SK-N-SH (cell line): ENCODE measurements around the gene FAM222B. TPM values are rescaled to one million over a fixed set of nuclear protein-coding genes. Genes with fewer than 3 reads are reported as not detected.
A peak's percentile ranks its signal among the peaks of the same experiment; 100 is the strongest.

ENCODE experiments used
- CTCF ChIA-PET: fragments of 300-600, 350-600 bp; formaldehyde crosslinking; extraction: SDS; loops from one replicate; lab custom pipeline; 2021; lab: Yijun Ruan, JAX
- POLR2A ChIA-PET: fragments of 350-600 bp; sonication (Branson Sonifier 250); formaldehyde crosslinking; extraction: SDS; loops from one replicate; lab custom pipeline; 2020; ENCODE audit warnings: antibody characterized with exemption, inconsistent platforms; lab: Yijun Ruan, JAX
- DNase-seq: peaks from one replicate; pipeline ENCODE4 v3.0.0; 2012
- H2AFZ ChIP-seq: fragments of 200-600 bp; sonication (generic); 2 replicates; pipeline ENCODE4 v1.8.1; 2016; ENCODE audit warnings: antibody characterized with exemption, mild to moderate bottlenecking, low read depth
- H3F3A ChIP-seq: fragments of 200-600 bp; sonication (generic); replicated peaks from 2 replicates; pipeline ENCODE3; 2016; ENCODE audit warnings: antibody characterized with exemption, mild to moderate bottlenecking; ENCODE audit not compliant: insufficient read depth
- H3K27ac ChIP-seq, 2 experiments: fragments of 200-500 bp in 1 of 2; fragments of 200-600 bp in 1 of 2; sonication (Bioruptor generic) in 1 of 2; sonication (generic), shearing (Covaris generic) in 1 of 2; 2 replicates each; pipeline versions ENCODE4 v1.5.1 to v1.6.1; 2014 to 2016; ENCODE audit warnings: low read depth in 2 of 2, inconsistent platforms in 1 of 2, low read length in 1 of 2, mild to moderate bottlenecking in 1 of 2, mixed read lengths in 1 of 2
- H3K27me3 ChIP-seq: fragments of 200-600 bp; sonication (generic), shearing (Covaris generic); 2 replicates; pipeline ENCODE4 v1.6.1; 2016; ENCODE audit warnings: mixed run types; ENCODE audit not compliant: insufficient read depth
- H3K36me3 ChIP-seq, 2 experiments: fragments of 200-500 bp in 1 of 2; fragments of 200-600 bp in 1 of 2; sonication (Bioruptor generic) in 1 of 2; sonication (generic) in 1 of 2; replicated peaks in 1 of 2; 2 replicates each; pipeline versions ENCODE3 to v1.5.1; 2014 to 2016; ENCODE audit warnings: low read length in 1 of 2, mild to moderate bottlenecking in 1 of 2; ENCODE audit not compliant: insufficient read depth in 2 of 2, control insufficient read depth in 1 of 2
- H3K4me1 ChIP-seq, 2 experiments: fragments of 200-500 bp in 1 of 2; fragments of 200-600 bp in 1 of 2; sonication (Bioruptor generic) in 1 of 2; sonication (generic), shearing (Covaris generic) in 1 of 2; 2 replicates each; pipeline versions ENCODE4 v1.5.1 to v1.6.1; 2014 to 2016; ENCODE audit warnings: low read depth in 1 of 2, low read length in 1 of 2, mixed run types in 1 of 2; ENCODE audit not compliant: insufficient read depth in 2 of 2, control insufficient read depth in 1 of 2
- H3K4me2 ChIP-seq: fragments of 200-600 bp; sonication (generic), shearing (Covaris generic); 2 replicates; pipeline ENCODE4 v1.6.1; 2017; ENCODE audit warnings: mixed run types
- H3K4me3 ChIP-seq, 2 experiments: fragments of 200-500 bp in 1 of 2; fragments of 200-600 bp in 1 of 2; sonication (Bioruptor generic) in 1 of 2; sonication (generic), shearing (Covaris generic) in 1 of 2; 2 replicates each; pipeline versions ENCODE4 v1.5.1 to v1.8.1; 2014 to 2016; ENCODE audit warnings: low read depth in 2 of 2, inconsistent platforms in 1 of 2, low read length in 1 of 2, mild to moderate bottlenecking in 1 of 2, mixed read lengths in 1 of 2, moderate library complexity in 1 of 2
- H3K79me2 ChIP-seq: fragments of 200-600 bp; sonication (generic); 2 replicates; pipeline ENCODE4 v1.8.1; 2017; ENCODE audit warnings: mild to moderate bottlenecking; ENCODE audit not compliant: insufficient read depth
- H3K9ac ChIP-seq: fragments of 200-600 bp; sonication (generic); 2 replicates; pipeline ENCODE4 v1.6.1; 2017; ENCODE audit warnings: mixed run types
- H3K9me2 ChIP-seq: fragments of 200-600 bp; sonication (generic); 2 replicates; pipeline ENCODE4 v1.6.1; 2017; ENCODE audit warnings: mixed run types
- H3K9me3 ChIP-seq: fragments of 200-600 bp; sonication (generic); 2 replicates; pipeline ENCODE4 v1.6.1; 2017; ENCODE audit warnings: mixed run types, mild to moderate bottlenecking, moderate library complexity
- H4K20me1 ChIP-seq: fragments of 200-600 bp; sonication (generic); 2 replicates; pipeline ENCODE4 v1.6.1; 2017; ENCODE audit warnings: mild to moderate bottlenecking, mixed run types; ENCODE audit not compliant: insufficient read depth
- CHD2 ChIP-seq: fragments of 150-350 bp; IDR thresholded peaks from 2 replicates; pipeline ENCODE4 v1.6.1; 2018; ENCODE audit warnings: low read length; ENCODE audit not compliant: partially characterized antibody
- ELF1 ChIP-seq: IDR thresholded peaks from 2 replicates; pipeline ENCODE4 v1.4.0; 2012
- EP300 ChIP-seq, 2 experiments: IDR thresholded peaks; 2 replicates each; pipeline versions ENCODE4 v1.4.0 to v1.6.1; 2012; ENCODE audit warnings: borderline replicate concordance in 1 of 2, low read depth in 1 of 2, low read length in 1 of 2
- FOSL2 ChIP-seq: IDR thresholded peaks from 2 replicates; pipeline ENCODE4 v1.4.0; 2012; ENCODE audit warnings: low read depth, mild to moderate bottlenecking, moderate library complexity, borderline replicate concordance
- FOXJ3 ChIP-seq: sonication (generic); formaldehyde crosslinking; IDR thresholded peaks from 2 replicates; pipeline ENCODE4 v1.5.1; 2020; ENCODE audit warnings: mild to moderate bottlenecking, missing genetic modification reagents
- FOXM1 ChIP-seq: IDR thresholded peaks from 2 replicates; pipeline ENCODE4 v1.4.0; 2012; ENCODE audit warnings: low read depth, mild to moderate bottlenecking
- JUND ChIP-seq: IDR thresholded peaks from 2 replicates; pipeline ENCODE4 v1.4.0; 2012
- MXI1 ChIP-seq: IDR thresholded peaks from 2 replicates; pipeline ENCODE4 v1.6.1; 2012; ENCODE audit warnings: mild to moderate bottlenecking, low read depth, low read length, improper control_type of control experiment
- NRF1 ChIP-seq: IDR thresholded peaks from 2 replicates; pipeline ENCODE4 v1.6.1; 2012; ENCODE audit warnings: low read depth, mild to moderate bottlenecking, low read length
- SIN3A ChIP-seq: IDR thresholded peaks from 2 replicates; pipeline ENCODE4 v1.6.1; 2012; ENCODE audit warnings: low read depth, mild to moderate bottlenecking, low read length, moderate library complexity, borderline replicate concordance
- SMC3 ChIP-seq: IDR thresholded peaks from 2 replicates; pipeline ENCODE4 v1.6.1; 2012; ENCODE audit warnings: low read depth, low read length, improper control_type of control experiment
- TAF1 ChIP-seq: IDR thresholded peaks from 2 replicates; pipeline ENCODE4 v1.6.1; 2012; ENCODE audit warnings: low read depth, mild to moderate bottlenecking, low read length, moderate library complexity, borderline replicate concordance
- TCF12 ChIP-seq: IDR thresholded peaks from 2 replicates; pipeline ENCODE4 v1.4.0; 2012
- TEAD4 ChIP-seq: IDR thresholded peaks from 2 replicates; pipeline ENCODE4 v1.4.0; 2012; ENCODE audit warnings: mild to moderate bottlenecking, borderline replicate concordance; ENCODE audit not compliant: insufficient read depth
- YY1 ChIP-seq: IDR thresholded peaks from 2 replicates; pipeline ENCODE4 v1.4.0; 2012; ENCODE audit warnings: low read depth, mild to moderate bottlenecking
- WGBS: methylation state at CpG from one replicate; pipeline ENCODE4 v1.1.6; 2017; ENCODE audit warnings: low lambda C conversion rate; 5-methylcytosine and 5-hydroxymethylcytosine counted together
- polyA plus RNA-seq, 3 experiments: library from polyadenylated mRNA; depleted of rRNA; stranded (reverse); fragments of >200 nt; gene quantifications; 2 replicates each; pipeline ENCODE4 v1.2.3, GENCODE V29; 2012
- TF ChIP-seq, protein P1 (sequence below): IDR thresholded peaks from 2 replicates; pipeline ENCODE4; 2012
- TF ChIP-seq, protein P2 (sequence below): fragments of 150-350 bp; IDR thresholded peaks from 2 replicates; pipeline ENCODE4 v1.6.1; 2017; ENCODE audit warnings: antibody characterized with exemption, low read length, low read depth, borderline replicate concordance
- TF ChIP-seq, protein P3 (sequence below): fragments of 150-350 bp; IDR thresholded peaks from 2 replicates; pipeline ENCODE4 v1.6.1; 2016; ENCODE audit warnings: mild to moderate bottlenecking, low read depth, low read length
- TF ChIP-seq, protein P4 (sequence below): IDR thresholded peaks from 2 replicates; pipeline ENCODE4 v1.4.0; 2012; ENCODE audit warnings: low read depth
- TF ChIP-seq, protein P5 (sequence below): IDR thresholded peaks from 2 replicates; pipeline ENCODE4 v1.6.1; 2012; ENCODE audit warnings: mild to moderate bottlenecking, low read depth, low read length, moderate library complexity

Gene FAM222B
- polyA plus RNA-seq, 1 of the 3 experiments (the other 2 are of a cell fraction) = 9.0 TPM

DNA sequence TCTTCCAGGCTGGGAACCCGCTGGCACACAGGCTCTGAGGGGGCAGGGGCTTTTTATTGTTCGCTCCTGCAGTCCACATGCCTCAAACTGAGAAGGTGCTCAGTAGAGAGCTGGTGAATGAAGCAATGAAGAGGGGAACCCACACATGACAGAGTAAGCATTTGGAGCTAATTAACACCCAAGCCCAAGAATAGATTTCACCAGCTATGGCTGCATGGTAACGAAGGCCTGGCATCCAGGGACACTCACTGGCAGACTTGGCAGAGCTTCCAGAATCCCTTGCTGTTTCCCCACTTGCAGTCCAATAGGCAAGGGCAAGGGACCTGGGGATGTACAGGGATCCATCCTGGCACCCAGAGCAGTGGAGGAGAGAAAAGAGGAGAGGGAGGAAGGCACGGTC lies 42.8 kb upstream of the FAM222B start:
- Histone ChIP-seq H3K4me3 (no peak overlapping the region), H3K79me2 (0 out of 2 replicates have a peak, but pooled peaks cover 4% of the 10 kb centered on the region), H3K27me3 (no peaks in the 10 kb centered on the region), H3K4me1 (no peaks in the 10 kb centered on the region), H3K27ac (no peak overlapping the region), H2AFZ (no peak overlapping the region), H3K36me3 (peaks cover 10 to 49% of the 10 kb centered on the region in 2 experiments), H3K9ac (no peak overlapping the region), H4K20me1 (0 out of 2 replicates have a peak, but pooled peaks cover 3% of the 10 kb centered on the region), H3F3A (no peaks in the 10 kb centered on the region), H3K9me3 (no peaks in the 10 kb centered on the region), H3K4me2 (no peak overlapping the region), H3K9me2 (no peaks in the 10 kb centered on the region)
- ChIA-PET POLR2A (no interaction called here), CTCF (interaction anchor here (0.9 to 1.7 kb wide), 3 partner anchors 17 to 122 kb away, joined by 3 to 8 read pairs (median 4); no protein-coding TSS in a partner anchor)
- no peak for DNase-seq
- 96% methylated on average over 3 of the region's 4 CpGs for WGBS
- TF ChIP-seq EP300 (IDR thresholded peaks at IDR 0.05; ENCODE audit: borderline replicate concordance in 1 of 2, low read depth in 1 of 2, low read length in 1 of 2) (no peak), ELF1 (no peak), FOXJ3 (CRISPR knock-in tag) (no peak), SIN3A (no peak), MXI1 (no peak), JUND (no peak)
- TF ChIP-seq, protein P1, sequence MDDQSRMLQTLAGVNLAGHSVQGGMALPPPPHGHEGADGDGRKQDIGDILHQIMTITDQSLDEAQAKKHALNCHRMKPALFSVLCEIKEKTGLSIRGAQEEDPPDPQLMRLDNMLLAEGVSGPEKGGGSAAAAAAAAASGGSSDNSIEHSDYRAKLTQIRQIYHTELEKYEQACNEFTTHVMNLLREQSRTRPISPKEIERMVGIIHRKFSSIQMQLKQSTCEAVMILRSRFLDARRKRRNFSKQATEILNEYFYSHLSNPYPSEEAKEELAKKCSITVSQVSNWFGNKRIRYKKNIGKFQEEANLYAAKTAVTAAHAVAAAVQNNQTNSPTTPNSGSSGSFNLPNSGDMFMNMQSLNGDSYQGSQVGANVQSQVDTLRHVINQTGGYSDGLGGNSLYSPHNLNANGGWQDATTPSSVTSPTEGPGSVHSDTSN = no peak
- TF ChIP-seq, protein P2, sequence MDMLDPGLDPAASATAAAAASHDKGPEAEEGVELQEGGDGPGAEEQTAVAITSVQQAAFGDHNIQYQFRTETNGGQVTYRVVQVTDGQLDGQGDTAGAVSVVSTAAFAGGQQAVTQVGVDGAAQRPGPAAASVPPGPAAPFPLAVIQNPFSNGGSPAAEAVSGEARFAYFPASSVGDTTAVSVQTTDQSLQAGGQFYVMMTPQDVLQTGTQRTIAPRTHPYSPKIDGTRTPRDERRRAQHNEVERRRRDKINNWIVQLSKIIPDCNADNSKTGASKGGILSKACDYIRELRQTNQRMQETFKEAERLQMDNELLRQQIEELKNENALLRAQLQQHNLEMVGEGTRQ = no peak

DNA sequence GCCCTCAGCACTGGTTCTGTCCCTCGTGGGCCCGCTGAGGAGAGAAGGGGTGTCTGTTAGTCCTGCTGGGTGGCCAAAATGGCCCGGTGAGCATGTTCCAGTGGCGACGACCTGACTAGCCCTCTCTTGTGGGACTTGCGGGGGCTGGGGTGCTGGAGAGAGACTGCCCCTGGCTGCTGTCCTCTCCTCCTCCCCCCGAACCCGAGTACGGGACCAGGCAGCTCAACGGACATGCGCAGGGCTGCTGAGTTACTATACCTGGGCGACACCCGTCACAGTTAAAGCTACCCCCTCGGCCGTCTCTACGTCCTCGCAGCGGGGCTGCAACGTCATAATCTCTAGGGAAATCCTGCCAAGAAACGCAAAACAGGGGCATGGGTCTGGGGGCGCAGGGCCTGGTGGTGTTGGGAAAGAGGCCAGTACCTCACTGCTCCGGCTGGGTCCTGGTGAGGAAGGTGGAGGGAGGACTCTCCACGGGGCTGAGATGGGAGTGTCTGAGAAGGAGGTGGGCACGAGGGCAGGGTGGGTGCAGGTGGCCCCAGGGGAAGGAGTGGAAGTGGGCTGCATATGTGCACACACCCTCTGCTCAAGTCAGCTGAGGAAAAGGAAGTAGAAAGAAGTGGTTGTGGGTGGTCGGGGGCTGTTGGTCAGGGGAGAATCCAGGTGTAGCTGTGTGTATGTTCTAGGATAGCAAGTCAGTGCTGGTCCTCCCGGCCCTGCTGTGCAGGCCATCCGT lies 41.5 kb upstream of the FAM222B start:
- no peaks in the 10 kb centered on the region for H3K9me3 ChIP-seq
- peak; percentile 11 for DNase-seq
- H3K4me3 ChIP-seq = no peak overlapping the region
- H3K9me2 ChIP-seq = no peaks in the 10 kb centered on the region
- H4K20me1 ChIP-seq = 0 out of 2 replicates have a peak, but pooled peaks cover 3% of the 10 kb centered on the region
- no peak overlapping the region for H3K9ac ChIP-seq
- POLR2A ChIA-PET = no interaction called here
- H3K36me3 ChIP-seq = peaks cover 12 to 61% of the 10 kb centered on the region in 2 experiments
- no peaks in the 10 kb centered on the region for H3F3A ChIP-seq
- H2AFZ ChIP-seq = no peak overlapping the region
- H3K4me1 ChIP-seq = no peaks in the 10 kb centered on the region
- WGBS = 91% methylated on average over 18 of the region's 27 CpGs
- H3K4me2 ChIP-seq = no peak overlapping the region
- H3K27ac ChIP-seq = no peak overlapping the region
- CTCF ChIA-PET = interaction anchor here (0.9 to 1.7 kb wide), 4 partner anchors 8 to 120 kb away, joined by 3 to 8 read pairs (median 4); no protein-coding TSS in a partner anchor
- H3K79me2 ChIP-seq = no peaks in the 10 kb centered on the region
- H3K27me3 ChIP-seq = no peaks in the 10 kb centered on the region
- TF ChIP-seq TEAD4 (no peak), FOXM1 (no peak), YY1 (no peak), CHD2 (no peak), MXI1 (no peak), TCF12 (no peak), SIN3A (no peak), FOSL2 (no peak), ELF1 (no peak), SMC3 (no peak), TAF1 (no peak), NRF1 (no peak)
- TF ChIP-seq, protein P3, sequence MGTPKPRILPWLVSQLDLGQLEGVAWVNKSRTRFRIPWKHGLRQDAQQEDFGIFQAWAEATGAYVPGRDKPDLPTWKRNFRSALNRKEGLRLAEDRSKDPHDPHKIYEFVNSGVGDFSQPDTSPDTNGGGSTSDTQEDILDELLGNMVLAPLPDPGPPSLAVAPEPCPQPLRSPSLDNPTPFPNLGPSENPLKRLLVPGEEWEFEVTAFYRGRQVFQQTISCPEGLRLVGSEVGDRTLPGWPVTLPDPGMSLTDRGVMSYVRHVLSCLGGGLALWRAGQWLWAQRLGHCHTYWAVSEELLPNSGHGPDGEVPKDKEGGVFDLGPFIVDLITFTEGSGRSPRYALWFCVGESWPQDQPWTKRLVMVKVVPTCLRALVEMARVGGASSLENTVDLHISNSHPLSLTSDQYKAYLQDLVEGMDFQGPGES = no peak
- TF ChIP-seq, protein P4, sequence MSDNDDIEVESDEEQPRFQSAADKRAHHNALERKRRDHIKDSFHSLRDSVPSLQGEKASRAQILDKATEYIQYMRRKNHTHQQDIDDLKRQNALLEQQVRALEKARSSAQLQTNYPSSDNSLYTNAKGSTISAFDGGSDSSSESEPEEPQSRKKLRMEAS = no peak
- TF ChIP-seq, protein P5, sequence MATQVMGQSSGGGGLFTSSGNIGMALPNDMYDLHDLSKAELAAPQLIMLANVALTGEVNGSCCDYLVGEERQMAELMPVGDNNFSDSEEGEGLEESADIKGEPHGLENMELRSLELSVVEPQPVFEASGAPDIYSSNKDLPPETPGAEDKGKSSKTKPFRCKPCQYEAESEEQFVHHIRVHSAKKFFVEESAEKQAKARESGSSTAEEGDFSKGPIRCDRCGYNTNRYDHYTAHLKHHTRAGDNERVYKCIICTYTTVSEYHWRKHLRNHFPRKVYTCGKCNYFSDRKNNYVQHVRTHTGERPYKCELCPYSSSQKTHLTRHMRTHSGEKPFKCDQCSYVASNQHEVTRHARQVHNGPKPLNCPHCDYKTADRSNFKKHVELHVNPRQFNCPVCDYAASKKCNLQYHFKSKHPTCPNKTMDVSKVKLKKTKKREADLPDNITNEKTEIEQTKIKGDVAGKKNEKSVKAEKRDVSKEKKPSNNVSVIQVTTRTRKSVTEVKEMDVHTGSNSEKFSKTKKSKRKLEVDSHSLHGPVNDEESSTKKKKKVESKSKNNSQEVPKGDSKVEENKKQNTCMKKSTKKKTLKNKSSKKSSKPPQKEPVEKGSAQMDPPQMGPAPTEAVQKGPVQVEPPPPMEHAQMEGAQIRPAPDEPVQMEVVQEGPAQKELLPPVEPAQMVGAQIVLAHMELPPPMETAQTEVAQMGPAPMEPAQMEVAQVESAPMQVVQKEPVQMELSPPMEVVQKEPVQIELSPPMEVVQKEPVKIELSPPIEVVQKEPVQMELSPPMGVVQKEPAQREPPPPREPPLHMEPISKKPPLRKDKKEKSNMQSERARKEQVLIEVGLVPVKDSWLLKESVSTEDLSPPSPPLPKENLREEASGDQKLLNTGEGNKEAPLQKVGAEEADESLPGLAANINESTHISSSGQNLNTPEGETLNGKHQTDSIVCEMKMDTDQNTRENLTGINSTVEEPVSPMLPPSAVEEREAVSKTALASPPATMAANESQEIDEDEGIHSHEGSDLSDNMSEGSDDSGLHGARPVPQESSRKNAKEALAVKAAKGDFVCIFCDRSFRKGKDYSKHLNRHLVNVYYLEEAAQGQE = no peak
